SW 1271 (cell line): ENCODE data around the gene VTCN1.
A peak's percentile ranks its signal among the peaks of the same experiment; 100 is the strongest.
"Not testable (repeated sequence)": the region's sequence is repeated elsewhere in the genome, so short reads cannot be mapped to it uniquely, and the experiment has no call there.

Source experiments
- DNase-seq, 2 experiments: peaks; one replicate each; lab custom pipeline; 2025; lab: John Stamatoyannopoulos, UW

VTCN1 gene

DNA sequence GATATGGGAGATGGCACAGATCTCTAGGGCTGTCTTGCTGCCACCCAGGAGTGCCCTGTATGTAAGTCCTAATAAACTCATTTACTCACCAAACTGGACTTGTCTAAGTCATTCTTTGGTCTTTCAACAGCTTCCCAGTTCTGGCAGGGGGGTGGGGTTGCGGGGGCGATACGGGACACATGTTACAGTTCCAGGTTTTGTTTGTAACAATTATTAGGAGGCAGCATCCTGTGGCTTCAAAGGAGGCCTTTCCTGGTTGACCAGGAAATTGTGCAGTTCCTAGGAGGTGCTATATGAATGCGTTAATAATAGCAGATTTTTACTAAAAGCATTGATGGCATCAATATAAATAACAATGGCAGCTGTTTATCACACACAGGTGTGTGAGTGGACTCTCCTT is 46.5 kb downstream of the VTCN1 start:
- DNase-seq = no peak

- no peak for DNase-seq
Measured at GRCh38 chr1:117162816-117163215, 47.9 kb downstream of the VTCN1 start.

DNA sequence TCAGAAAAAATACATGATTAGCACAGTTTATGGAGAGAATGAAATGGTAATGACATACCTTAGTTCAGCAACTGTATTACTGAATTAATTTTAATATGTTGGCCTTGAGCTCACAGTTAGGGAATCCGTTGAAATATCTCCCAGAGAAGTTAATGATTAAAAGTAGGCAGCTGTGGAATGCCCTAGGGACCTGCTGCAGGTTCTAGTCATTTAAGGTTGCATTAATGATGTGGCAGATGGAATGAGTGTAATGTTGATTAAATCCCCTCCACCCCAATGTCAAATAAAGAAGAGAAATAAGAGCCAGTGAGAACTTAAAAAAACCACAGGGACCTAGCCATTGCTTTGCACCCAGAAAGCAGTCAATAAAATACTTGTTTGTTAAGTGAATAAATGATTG is 48.8 kb downstream of the VTCN1 start:
- DNase-seq = no peak

DNA sequence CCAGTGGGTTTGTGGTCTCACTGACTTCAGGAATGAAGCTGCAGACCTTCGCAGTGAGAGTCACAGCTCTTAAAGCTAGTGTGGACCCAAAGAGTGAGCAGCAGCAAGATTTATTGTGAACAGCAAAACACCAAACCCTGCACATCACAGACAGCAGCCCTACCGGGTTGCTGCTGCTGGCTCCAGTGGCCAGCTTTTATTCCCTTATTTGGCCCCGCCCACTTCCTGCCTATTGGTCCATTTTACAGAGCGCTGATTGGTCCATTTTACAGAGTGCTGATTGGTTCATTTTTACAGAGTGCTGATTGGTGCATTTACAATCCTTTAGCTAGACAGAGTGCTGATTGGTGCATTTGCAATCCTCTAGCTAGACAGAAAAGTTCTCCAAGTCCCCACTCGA is 59.4 kb downstream of the VTCN1 start:
- not testable (repeated sequence) for DNase-seq

DNA sequence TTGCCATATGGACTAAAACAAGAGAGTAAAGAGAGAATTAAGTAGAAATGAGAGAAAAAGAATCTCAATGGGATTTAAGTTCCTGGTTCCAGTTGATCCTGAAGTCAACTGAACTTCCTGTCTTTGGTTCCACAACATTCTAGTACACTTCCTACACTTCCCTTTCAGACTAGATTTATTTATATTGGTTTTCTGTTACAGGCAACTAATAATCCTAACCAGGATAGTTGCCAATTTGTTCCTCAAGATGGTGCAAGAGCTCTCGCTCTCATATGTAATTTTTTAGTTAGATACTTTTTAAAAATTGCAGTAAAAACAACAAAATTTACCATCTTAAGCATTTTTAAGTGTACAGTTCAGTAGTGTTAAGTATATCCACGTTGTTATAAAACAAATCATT is 60.4 kb downstream of the VTCN1 start:
- no peak for DNase-seq

GRCh38 chr1:117147856-117148588 is 62.7 kb downstream of the VTCN1 start:
- no peak for DNase-seq

DNA sequence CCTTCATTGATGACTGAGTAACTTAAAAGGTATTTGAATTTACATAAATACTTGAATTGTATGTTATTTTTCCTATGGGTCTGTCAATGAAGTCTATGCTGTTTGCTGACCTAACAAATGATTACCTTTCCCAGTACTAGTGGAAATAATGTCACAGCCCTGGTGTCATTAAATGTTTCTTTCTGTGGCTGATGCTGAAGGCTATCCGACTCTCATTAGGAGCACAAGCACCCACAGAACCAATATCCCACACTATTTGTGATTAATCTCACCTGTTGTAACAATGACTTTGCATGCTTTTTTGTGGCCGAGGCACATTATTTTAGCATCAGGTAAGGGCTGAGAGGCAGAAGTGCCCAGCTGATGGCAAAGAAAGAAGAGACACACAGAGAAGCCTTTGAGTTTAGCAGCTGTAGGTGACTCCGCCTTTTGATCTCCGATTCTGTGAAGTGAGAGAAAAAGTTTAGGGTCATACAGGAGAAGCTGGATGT is 63.3 kb downstream of the VTCN1 start:
- no peak for DNase-seq

DNA sequence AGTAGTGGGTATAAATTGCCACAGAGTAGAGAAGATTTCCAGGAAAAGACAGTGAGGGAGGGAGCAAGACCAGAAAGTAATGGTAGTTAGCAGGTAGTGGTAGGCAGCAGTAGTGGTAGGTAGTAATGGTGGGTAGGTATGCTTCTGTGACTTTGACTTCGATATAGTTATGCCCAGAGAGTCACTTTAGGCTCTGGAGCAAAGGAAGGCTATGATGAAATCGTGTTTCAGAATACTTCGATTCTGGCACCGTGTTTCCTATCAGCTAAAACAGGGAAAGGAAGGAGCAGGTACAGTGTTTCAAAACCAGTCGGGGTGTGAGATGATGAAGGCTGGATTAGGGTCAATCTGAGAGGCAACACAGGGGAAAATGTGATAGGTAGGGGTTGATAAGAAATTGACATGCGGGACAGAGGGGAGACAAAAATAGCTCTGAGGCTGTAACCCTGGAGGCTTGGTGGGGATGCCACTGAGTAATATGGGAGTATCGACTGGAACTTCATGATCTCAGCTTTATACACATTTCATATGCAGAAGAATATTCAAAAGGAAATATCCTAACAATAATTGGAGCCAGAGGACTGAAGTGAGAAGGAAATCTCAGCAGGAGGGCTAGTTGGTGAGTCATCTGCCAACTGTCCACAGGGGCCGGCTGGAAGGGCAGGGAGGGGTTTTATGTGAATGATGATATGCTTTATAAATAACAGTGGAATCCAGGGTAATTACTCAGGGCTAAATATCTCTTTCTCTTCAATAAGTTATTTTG is 64.0 kb downstream of the VTCN1 start:
- DNase-seq = peak; percentile 12 to 53

- no peak for DNase-seq
Measured at GRCh38 chr1:117146072-117146471, 64.7 kb downstream of the VTCN1 start.

DNA sequence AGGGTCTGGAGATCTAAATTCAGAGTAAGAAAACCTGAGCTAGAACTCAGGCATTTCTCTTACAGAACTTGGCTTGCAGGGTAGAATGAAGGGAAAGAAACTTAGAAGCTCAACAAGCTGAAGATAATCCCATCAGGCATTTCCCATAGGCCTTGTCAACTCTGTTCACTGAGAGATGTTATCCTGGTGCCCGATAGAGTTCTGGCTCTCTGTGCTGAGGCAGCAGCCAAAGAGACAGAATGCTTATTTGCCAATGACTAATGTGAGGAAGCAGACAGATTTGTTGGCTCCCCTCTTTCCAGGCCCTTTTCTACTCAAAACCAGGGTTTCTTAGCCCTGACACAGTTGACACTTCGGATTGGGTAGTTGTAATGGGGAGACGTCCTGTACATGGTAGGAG is 66.9 kb downstream of the VTCN1 start:
- DNase-seq = no peak

DNA sequence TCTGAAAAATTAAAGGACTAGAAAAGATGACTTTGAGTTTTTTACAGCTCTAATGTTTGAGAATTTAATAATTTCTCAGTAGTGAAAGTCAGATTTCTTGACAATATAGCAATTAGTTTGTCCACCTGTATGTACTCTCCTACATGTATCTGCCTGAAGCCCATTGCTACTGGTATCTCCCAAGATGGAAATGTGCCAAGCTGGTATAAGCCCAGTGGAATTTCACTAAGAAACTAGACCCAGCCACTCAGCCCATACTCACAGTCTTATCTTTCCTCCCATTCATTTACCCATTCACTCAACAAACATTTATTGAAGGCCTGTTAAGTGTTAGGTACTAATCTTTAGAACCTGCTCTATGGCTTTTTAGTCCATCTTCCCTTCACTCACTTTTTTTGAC is 67.6 kb downstream of the VTCN1 start:
- no peak for DNase-seq

- no peak for DNase-seq
Measured at GRCh38 chr1:117142200-117142599, 68.5 kb downstream of the VTCN1 start.

DNA sequence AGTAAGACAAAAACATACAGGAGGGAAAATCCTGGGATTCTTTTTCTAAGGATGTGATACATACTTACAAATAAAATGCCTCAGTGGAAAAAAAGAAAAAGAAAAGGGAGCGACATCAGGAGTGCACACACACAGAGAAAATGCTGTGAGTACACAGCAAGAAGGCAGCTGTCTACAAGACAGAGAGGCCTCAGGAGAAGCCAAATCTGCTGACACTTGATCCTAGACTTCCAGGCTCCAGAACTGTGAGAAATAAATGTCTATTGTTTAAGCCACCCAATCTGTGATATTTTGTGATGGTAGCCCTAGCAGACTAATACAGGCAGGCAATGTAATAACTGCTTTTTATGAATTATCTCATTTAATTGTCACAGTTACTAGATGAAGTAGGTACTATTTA is 72.2 kb downstream of the VTCN1 start:
- DNase-seq = no peak

DNA sequence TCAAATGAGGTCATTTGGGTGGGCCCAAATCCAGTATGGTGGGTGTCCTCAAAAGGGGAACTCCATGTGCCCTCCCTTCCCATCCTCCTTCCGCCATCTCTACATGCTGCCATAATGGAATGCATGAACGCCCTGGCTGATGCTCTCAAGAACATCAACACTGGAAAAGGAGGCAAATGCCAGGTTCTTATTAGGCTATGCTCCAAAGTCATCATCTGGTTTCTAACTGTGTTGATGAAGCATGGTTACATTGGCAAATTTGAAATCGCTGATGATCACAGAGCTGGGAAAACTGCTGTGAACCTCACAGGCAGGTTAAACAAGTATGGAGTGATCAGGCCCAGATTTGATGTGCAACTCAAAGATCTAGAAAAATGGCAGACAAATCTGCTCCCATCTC is 72.6 kb downstream of the VTCN1 start:
- no peak for DNase-seq

- DNase-seq = no peak
Measured at GRCh38 chr1:117137281-117137855, 73.4 kb downstream of the VTCN1 start.

DNA sequence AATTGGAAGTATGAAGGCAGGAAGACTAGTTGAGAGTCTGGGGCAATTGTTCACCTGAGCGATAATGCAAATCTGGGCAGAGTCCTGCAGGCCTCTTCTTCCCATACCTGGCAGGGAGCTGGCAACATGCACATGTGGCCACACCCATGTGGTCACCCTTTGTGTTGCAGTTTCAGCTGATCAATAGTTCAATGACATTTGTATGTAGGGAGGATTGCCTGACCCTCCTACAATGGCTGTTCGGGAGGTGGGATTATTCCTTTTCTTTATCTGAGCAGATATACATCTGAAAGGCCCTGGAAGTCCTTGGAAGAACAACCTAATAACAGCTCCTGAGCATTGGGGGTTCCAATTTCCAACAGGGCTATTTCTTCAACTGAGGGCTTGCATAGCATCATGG is 74.0 kb downstream of the VTCN1 start:
- no peak for DNase-seq

GRCh38 chr1:117135329-117135728 is 75.4 kb downstream of the VTCN1 start:
- no peak for DNase-seq

- no peak for DNase-seq
Measured at GRCh38 chr1:117130526-117130925, 80.2 kb downstream of the VTCN1 start.

DNA sequence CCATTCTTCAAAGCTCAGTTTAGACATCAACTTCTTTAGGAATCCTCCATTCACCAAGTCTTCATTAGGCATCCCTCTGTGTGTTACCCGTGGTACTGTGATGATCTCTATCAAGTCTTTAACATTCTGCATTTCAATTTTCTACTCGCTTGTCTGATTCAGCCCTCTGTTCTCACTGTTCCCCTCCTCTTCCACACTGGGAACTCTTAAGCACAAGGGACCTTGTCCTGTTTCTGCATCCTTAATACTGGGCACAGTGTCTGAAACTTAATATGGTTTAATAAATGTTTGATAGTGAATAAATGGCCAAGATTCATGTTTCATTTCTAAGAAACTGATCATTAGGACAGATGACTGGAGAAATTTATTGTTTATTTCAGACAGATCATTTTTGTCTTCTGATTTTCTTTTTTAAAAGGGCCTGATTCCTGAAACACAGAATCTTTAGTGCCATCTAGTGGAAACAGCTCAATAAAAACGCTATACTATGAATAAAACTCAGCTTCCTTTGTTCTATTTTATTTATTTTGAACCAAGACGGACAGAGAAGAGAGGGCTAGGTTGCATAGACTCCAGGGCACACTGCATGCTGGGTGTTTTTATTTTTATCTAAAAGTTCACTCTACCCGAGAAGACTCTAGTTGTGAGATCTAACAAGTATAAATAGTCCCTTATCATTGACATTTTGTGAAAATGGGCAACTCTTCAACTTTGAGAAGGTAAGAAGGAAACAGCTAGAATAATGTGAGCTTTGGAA is 82.2 kb downstream of the VTCN1 start:
- DNase-seq = peak; percentile 6 to 20

DNA sequence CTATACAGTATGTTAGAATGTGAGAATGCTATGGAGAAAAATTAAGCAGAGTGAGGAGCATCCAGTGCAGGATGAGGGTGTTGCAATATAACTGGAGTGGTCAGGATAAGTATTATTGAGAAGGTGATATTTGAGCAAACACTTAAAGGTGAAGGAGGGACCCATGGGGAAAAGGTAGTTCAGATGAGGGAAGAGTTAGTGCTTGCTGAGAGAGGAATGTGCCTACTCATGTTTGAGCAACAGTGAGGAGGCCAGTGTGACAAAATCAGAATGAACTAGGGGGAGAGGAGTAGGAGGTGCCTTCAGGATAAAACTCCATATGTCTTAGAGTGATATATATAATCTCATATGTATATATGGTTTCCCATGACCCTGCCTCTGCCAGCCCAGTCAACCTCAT is 82.9 kb downstream of the VTCN1 start:
- no peak for DNase-seq

DNA sequence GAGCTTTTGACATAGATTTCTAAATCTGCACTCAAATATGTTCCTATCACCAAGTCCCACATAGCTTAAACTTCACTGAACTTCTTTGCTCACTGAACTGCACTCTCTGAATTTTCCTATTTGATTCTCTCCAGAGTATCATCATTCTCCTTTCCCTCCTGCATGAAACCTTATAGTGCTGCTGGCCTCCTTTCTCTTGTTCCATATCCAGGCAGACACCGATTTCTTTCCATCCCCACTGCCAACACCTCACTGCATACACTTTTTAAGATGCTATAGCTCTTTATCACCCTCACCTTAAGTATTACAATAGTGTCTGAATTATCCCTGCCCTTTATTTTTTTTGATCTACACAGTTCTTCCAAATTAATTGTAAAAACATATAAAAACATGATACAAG is 86.1 kb downstream of the VTCN1 start:
- no peak for DNase-seq

GRCh38 chr1:117123274-117123673 is 87.5 kb downstream of the VTCN1 start:
- no peak for DNase-seq
